ENCODE data around the gene TXNDC8. TPM values are rescaled to one million over a fixed set of nuclear protein-coding genes. Genes with fewer than 3 reads are reported as not detected.
"Not testable (repeated sequence)": the region's sequence is repeated elsewhere in the genome, so short reads cannot be mapped to it uniquely, and the experiment has no call there.

The TXNDC8 gene
- total RNA-seq, 4 donors from 2014 or later, result not detected

- no peaks in the 10 kb centered on the region for H3K4me1 ChIP-seq
- H3K27me3 ChIP-seq, result no peaks in the 10 kb centered on the region
- DNase-seq (ENCODE audit: extremely low spot score), result no peak
- H3K9me3 ChIP-seq, result no peaks in the 10 kb centered on the region
- TF ChIP-seq POLR2AphosphoS5 (IDR thresholded peaks at IDR 0.05), result no peak
- TF ChIP-seq EP300 (IDR thresholded peaks at IDR 0.05), result no peak
- no peak for TF ChIP-seq POLR2A (IDR thresholded peaks at IDR 0.05; ENCODE audit: low read depth)
- TF ChIP-seq CTCF (IDR thresholded peaks at IDR 0.05), result no peak
- H3K36me3 ChIP-seq, result no peaks in the 10 kb centered on the region
- no peak overlapping the region for H3K27ac ChIP-seq (replicated peaks in 1 of 4)
- 74% methylated on average over 3 of the region's 3 CpGs for WGBS
- H3K4me3 ChIP-seq, result no peak overlapping the region
- intact Hi-C loops (cut with DNase I), result no loop called here
These were observed 16.8 kb downstream of the TXNDC8 start for GRCh38 chr9:110320651-110321445.

GRCh38 chr9:110319781-110320492, 17.7 kb downstream of the TXNDC8 start:
- no peaks in the 10 kb centered on the region for H3K9me3 ChIP-seq
- H3K27me3 ChIP-seq, result no peaks in the 10 kb centered on the region
- no peak overlapping the region for H3K4me3 ChIP-seq
- H3K36me3 ChIP-seq, result no peaks in the 10 kb centered on the region
- intact Hi-C loops (cut with DNase I), result no loop called here
- no peak for DNase-seq (ENCODE audit: extremely low spot score)
- no peaks in the 10 kb centered on the region for H3K4me1 ChIP-seq
- TF ChIP-seq CTCF (IDR thresholded peaks at IDR 0.05) (no peak), POLR2A (IDR thresholded peaks at IDR 0.05; ENCODE audit: low read depth) (no peak), EP300 (IDR thresholded peaks at IDR 0.05) (no peak), POLR2AphosphoS5 (IDR thresholded peaks at IDR 0.05) (no peak)
- H3K27ac ChIP-seq (replicated peaks in 1 of 4), result no peak overlapping the region
- 86% methylated on average over 4 of the region's 4 CpGs for WGBS

- 100% methylated on average over 4 of the region's 4 CpGs for WGBS
- no peaks in the 10 kb centered on the region for H3K27me3 ChIP-seq
- no peaks in the 10 kb centered on the region for H3K36me3 ChIP-seq
- no peaks in the 10 kb centered on the region for H3K9me3 ChIP-seq
- DNase-seq (ENCODE audit: extremely low spot score), result no peak
- intact Hi-C loops (cut with DNase I), result no loop called here
- no peak overlapping the region for H3K27ac ChIP-seq (replicated peaks in 1 of 4)
- no peaks in the 10 kb centered on the region for H3K4me1 ChIP-seq
- H3K4me3 ChIP-seq, result no peak overlapping the region
- TF ChIP-seq POLR2A (IDR thresholded peaks at IDR 0.05; ENCODE audit: low read depth) (no peak), POLR2AphosphoS5 (IDR thresholded peaks at IDR 0.05) (no peak), EP300 (IDR thresholded peaks at IDR 0.05) (no peak), CTCF (IDR thresholded peaks at IDR 0.05) (no peak)
These were observed 19.8 kb downstream of the TXNDC8 start for GRCh38 chr9:110317911-110318310.

- no peak for DNase-seq (ENCODE audit: extremely low spot score)
- H3K27ac ChIP-seq (replicated peaks in 1 of 4), result no peak overlapping the region
- intact Hi-C loops (cut with DNase I), result no loop called here
- no peaks in the 10 kb centered on the region for H3K9me3 ChIP-seq
- H3K27me3 ChIP-seq, result no peaks in the 10 kb centered on the region
- WGBS, result 50% methylated on average over 6 of the region's 6 CpGs
- TF ChIP-seq EP300 (IDR thresholded peaks at IDR 0.05) (no peak), POLR2AphosphoS5 (IDR thresholded peaks at IDR 0.05) (no peak), POLR2A (IDR thresholded peaks at IDR 0.05; ENCODE audit: low read depth) (no peak), CTCF (IDR thresholded peaks at IDR 0.05) (no peak)
- no peaks in the 10 kb centered on the region for H3K4me1 ChIP-seq
- no peaks in the 10 kb centered on the region for H3K36me3 ChIP-seq
- H3K4me3 ChIP-seq, result no peak overlapping the region
These were observed 21.2 kb downstream of the TXNDC8 start for GRCh38 chr9:110316261-110317075.

DNA sequence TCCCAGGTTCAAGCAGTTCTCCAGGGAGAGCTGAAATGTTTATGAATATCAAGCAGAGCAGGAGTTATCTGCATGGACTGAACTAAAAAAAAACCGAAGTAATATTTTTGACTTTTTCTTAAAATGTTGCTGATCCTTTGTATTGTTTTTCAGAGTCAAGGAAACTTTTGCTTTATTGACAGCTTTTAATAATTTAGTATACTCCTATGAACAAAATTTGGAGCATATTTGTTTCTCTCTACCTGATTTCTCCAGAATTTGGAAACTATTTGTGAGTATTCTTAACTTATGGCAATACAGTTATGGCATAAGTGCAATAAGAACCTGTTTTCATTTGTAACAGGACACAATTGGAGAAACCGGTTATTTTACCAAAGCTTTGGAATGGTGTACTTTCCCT, 25.7 kb downstream of the TXNDC8 start:
- H3K27ac ChIP-seq (replicated peaks in 1 of 4); intact Hi-C loops (cut with DNase I); H3K9me3 ChIP-seq; H3K27me3 ChIP-seq; H3K4me1 ChIP-seq; H3K4me3 ChIP-seq; H3K36me3 ChIP-seq; DNase-seq (ENCODE audit: extremely low spot score): not testable (repeated sequence)
- WGBS, result 95% methylated on average over 2 of the region's 2 CpGs

Data from esophagus muscularis mucosa (tissue), 4 donors.